ENCODE data around the gene NFIX. TPM values are rescaled to one million over a fixed set of nuclear protein-coding genes. Genes with fewer than 3 reads are reported as not detected.

The NFIX gene
- total and polyA plus RNA-seq, 2 of the 13 experiments (the other 11 are each of a cell fraction or from before 2014, with no cell fraction given), result 3.4 to 5.4 TPM

- TF ChIP-seq TARDBP (CRISPR knock-in tag; IDR thresholded peaks at IDR 0.05), result 0 out of 2 replicates have a peak, but pooled peaks have one; percentile 31
- TF ChIP-seq ZNF329 (CRISPR knock-in tag; IDR thresholded peaks at IDR 0.05; ENCODE audit: low read depth), result peak; percentile 76; the same call in 1 of the 2 replicates
- no peak for TF ChIP-seq MTF1 (CRISPR knock-in tag; IDR thresholded peaks at IDR 0.05)
- no peak for TF ChIP-seq TCF7 (IDR thresholded peaks at IDR 0.05; ENCODE audit: low read depth)
- TF ChIP-seq ZNF350 (CRISPR knock-in tag; IDR thresholded peaks at IDR 0.05; ENCODE audit: borderline replicate concordance, low read depth), result no peak
- TF ChIP-seq, protein P1, sequence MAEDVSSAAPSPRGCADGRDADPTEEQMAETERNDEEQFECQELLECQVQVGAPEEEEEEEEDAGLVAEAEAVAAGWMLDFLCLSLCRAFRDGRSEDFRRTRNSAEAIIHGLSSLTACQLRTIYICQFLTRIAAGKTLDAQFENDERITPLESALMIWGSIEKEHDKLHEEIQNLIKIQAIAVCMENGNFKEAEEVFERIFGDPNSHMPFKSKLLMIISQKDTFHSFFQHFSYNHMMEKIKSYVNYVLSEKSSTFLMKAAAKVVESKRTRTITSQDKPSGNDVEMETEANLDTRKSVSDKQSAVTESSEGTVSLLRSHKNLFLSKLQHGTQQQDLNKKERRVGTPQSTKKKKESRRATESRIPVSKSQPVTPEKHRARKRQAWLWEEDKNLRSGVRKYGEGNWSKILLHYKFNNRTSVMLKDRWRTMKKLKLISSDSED (CRISPR knock-in tag; IDR thresholded peaks at IDR 0.05), result no peak
- TF ChIP-seq ZNF484 (CRISPR knock-in tag; IDR thresholded peaks at IDR 0.05; ENCODE audit: borderline replicate concordance, low read depth), result no peak
- no peak for TF ChIP-seq ZSCAN20 (CRISPR knock-in tag; IDR thresholded peaks at IDR 0.05; ENCODE audit: borderline replicate concordance)
- TF ChIP-seq SIN3A (IDR thresholded peaks at IDR 0.05; ENCODE audit: borderline replicate concordance, low read depth, low read length), result no peak; the same call in 1 of the 2 replicates
- no peak for TF ChIP-seq ZNF746 (CRISPR knock-in tag; IDR thresholded peaks at IDR 0.05)
- TF ChIP-seq, protein P2, sequence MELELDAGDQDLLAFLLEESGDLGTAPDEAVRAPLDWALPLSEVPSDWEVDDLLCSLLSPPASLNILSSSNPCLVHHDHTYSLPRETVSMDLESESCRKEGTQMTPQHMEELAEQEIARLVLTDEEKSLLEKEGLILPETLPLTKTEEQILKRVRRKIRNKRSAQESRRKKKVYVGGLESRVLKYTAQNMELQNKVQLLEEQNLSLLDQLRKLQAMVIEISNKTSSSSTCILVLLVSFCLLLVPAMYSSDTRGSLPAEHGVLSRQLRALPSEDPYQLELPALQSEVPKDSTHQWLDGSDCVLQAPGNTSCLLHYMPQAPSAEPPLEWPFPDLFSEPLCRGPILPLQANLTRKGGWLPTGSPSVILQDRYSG (CRISPR knock-in tag; IDR thresholded peaks at IDR 0.05), result no peak
- TF ChIP-seq, protein P3, sequence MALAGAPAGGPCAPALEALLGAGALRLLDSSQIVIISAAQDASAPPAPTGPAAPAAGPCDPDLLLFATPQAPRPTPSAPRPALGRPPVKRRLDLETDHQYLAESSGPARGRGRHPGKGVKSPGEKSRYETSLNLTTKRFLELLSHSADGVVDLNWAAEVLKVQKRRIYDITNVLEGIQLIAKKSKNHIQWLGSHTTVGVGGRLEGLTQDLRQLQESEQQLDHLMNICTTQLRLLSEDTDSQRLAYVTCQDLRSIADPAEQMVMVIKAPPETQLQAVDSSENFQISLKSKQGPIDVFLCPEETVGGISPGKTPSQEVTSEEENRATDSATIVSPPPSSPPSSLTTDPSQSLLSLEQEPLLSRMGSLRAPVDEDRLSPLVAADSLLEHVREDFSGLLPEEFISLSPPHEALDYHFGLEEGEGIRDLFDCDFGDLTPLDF (CRISPR knock-in tag; IDR thresholded peaks at IDR 0.05), result no peak
- no peak for TF ChIP-seq ZNF749 (CRISPR knock-in tag; IDR thresholded peaks at IDR 0.05; ENCODE audit: borderline replicate concordance)
- peak; percentile 65; the same call in 1 of the 2 replicates for TF ChIP-seq MXD1 (CRISPR knock-in tag; IDR thresholded peaks at IDR 0.05)
- TF ChIP-seq, protein P4, sequence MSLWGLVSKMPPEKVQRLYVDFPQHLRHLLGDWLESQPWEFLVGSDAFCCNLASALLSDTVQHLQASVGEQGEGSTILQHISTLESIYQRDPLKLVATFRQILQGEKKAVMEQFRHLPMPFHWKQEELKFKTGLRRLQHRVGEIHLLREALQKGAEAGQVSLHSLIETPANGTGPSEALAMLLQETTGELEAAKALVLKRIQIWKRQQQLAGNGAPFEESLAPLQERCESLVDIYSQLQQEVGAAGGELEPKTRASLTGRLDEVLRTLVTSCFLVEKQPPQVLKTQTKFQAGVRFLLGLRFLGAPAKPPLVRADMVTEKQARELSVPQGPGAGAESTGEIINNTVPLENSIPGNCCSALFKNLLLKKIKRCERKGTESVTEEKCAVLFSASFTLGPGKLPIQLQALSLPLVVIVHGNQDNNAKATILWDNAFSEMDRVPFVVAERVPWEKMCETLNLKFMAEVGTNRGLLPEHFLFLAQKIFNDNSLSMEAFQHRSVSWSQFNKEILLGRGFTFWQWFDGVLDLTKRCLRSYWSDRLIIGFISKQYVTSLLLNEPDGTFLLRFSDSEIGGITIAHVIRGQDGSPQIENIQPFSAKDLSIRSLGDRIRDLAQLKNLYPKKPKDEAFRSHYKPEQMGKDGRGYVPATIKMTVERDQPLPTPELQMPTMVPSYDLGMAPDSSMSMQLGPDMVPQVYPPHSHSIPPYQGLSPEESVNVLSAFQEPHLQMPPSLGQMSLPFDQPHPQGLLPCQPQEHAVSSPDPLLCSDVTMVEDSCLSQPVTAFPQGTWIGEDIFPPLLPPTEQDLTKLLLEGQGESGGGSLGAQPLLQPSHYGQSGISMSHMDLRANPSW (CRISPR knock-in tag; IDR thresholded peaks at IDR 0.05; ENCODE audit: borderline replicate concordance), result no peak
- no peak for TF ChIP-seq SP1 (IDR thresholded peaks at IDR 0.05)
- TF ChIP-seq SP1 (CRISPR knock-in tag; IDR thresholded peaks at IDR 0.05), result 0 out of 2 replicates have a peak, but pooled peaks have one; percentile 41
- peak; percentile 30 for TF ChIP-seq SALL1 (CRISPR knock-in tag; IDR thresholded peaks at IDR 0.05)
- TF ChIP-seq TGIF2 (CRISPR knock-in tag; IDR thresholded peaks at IDR 0.05), result 0 out of 2 replicates have a peak, but pooled peaks have one; percentile 34
- no peak; the same call in 1 of the 2 replicates for TF ChIP-seq ZNF547 (CRISPR knock-in tag; IDR thresholded peaks at IDR 0.05)
- TF ChIP-seq KAT7 (CRISPR knock-in tag; IDR thresholded peaks at IDR 0.05; ENCODE audit: borderline replicate concordance), result peak; percentile 50; the same call in 1 of the 2 replicates
- no peak for TF ChIP-seq SPEN (CRISPR knock-in tag; IDR thresholded peaks at IDR 0.05; ENCODE audit: low read depth)
- peak; percentile 25; the same call in 1 of the 2 replicates for TF ChIP-seq ZNF253 (CRISPR knock-in tag; IDR thresholded peaks at IDR 0.05; ENCODE audit: borderline replicate concordance)
These were observed 38.6 kb upstream of the NFIX start, which contains the start of gene GADD45GIP1 (continued) for GRCh38 chr19:12956446-12957388.
